ENCODE results near the gene OCIAD1.

- TF ChIP-seq CTCF (IDR thresholded peaks at IDR 0.05; ENCODE audit: low read length) (peak; percentile 41), EZH2phosphoT487 (IDR thresholded peaks at IDR 0.05; ENCODE audit: low read length) (no peak)
Measured at GRCh38 chr4:48906206-48907173, 75.6 kb downstream of the OCIAD1 start, which contains the start of gene OCIAD2.
